HuH-7.5 (cell line): ENCODE measurements around the gene PPP2R5E.
A peak's percentile ranks its signal among the peaks of the same experiment; 100 is the strongest.

Experiments
- DNase-seq: peaks from one replicate; pipeline ENCODE4 v3.0.0; 2011; ENCODE audit warnings: low spot score

The PPP2R5E gene

DNA sequence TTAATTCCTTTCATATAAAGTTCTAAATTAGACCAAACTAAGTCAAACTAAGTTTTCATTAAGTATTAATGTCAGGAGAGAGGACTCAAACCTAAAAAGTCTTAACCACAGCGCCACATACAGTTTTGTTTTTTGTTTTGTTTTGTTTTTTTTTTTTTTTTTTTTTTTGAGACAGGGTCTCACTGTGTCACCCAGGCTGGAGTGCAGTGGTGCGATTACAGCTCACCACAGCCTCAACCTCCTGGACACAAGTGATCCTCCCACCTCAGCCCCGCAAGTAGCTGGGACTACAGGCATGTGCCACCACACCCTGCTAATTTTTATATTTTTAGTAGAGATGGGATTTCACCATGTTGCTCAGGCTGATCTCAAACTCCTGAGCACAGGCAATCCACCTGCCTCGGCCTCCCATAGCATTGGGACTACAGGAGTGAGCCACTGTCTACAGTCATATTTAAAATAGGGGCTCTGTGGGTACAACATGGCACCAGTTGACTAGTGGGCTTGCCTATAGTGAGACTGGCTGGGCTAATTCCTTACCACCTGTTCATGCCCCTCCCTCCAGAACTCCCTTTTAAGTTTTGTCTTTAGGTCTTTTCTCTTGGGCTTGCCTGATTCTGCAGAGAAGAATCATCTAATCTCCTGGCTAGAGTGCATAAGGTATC, 110.2 kb downstream of the PPP2R5E start:
- DNase-seq = no peak

DNA sequence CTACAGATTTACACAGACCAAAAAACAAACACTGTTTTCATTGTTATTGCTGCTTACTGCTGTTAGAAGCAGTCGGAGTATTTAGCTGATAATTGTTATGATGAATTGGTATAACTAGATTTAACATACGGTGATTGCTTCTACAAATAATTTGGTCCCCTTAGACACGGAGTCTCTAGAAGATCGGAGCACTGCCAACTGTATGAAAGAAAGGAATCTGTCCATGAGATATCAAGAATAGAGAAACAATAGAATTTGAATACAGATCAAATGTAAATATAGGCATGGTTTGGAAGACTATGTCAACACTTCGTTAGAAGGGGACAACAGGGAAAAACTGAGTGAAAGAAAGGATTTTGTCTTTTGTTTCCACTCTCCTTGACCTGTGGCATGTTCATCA, 110.9 kb downstream of the PPP2R5E start:
- DNase-seq = no peak

DNA sequence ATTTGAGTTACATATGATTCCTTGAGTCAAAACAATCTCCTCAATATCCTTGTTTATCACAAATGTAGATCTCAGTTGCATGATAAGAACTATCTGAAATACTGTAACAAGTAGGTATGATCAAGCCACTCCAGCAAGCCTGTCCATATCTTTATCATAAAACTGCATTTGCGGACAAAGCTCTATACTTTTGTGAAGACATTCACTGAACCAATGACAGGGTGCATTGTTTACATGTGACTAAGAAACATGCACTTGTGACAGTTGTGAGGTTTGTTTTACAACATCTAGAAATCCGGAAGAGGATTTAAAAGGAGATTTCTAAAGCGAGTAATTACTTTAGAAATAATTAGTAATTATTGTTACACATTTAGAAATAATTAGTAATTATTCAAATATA, 111.7 kb downstream of the PPP2R5E start:
- no peak for DNase-seq

DNA sequence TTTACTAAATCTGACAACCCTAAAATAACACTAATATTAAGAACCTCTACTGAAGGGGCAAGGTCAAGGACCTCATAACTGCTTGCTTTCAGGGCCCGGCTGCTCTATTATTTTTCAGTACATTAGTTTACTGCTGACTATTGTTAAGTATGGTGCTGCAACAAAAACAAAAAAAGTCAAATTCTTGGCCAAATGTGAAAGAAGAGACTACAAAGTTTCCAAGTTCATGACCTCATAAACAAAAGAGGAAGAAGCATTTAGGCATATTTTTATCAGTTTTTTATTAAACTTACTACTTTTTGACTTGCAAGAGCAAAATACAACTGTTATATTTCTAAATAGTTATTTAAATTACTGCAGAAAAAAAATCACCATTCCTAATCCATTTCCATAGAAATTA, 114.7 kb downstream of the PPP2R5E start:
- no peak for DNase-seq

DNA sequence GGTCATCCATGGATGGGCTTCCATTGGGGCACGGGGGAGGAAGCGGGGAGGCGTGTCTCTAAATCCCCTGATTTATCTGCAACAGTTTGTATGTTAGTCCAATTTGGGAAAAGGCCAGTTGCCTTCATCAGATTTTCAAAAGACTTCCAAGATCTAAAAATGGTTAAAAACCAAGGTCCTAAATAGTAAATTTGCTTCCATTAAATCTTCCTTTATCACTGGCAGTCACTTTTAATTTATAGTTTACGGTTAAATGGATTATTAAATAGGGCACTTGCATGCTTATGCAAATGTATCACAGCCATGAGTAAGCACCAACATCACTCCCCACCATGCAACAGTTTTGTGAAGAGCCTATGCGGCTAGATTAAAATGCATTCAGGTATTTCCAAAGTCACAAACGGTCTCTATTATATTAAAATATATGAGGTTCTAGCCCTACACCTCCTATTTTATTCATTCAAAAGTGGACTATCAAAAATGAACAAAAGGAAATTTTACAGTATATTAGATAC, 116.3 kb downstream of the PPP2R5E start:
- no peak for DNase-seq

DNA sequence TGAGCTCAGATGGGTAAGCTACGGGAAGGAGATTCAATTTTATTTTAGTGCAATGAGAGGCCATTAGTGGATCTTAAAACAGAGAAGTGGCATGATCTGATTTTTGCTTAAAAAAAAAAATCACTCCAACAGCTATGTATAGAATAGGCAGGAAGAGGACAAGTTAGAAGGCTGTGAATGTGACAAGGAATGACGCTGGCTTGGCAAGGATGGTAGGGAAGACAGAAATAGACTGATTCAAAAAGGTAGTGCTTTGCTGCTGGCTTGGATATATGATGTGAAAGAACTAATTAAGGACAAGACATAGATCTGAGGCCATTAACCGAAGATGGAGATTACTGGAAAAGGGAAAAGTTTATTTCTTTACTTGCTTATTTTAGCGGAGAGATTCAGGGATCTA, 119.3 kb downstream of the PPP2R5E start:
- no peak for DNase-seq

DNA sequence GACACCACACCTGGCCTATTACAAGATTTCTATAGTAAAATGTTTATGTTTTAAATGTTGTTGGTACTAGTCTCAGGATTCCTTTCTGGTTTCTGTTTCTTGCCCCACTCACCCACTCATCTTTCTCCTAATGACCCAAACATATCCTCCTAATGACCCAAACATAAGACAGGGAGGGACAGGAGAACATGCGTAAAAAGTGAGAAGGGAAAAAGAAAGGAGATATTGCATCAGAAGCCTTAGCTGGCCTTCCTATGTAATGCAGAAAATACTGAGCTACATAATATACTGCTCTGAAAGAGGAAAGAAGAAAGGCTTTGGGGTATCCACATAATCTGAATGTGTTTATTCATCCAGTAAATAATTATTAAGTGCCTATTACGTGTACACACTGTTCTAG, 119.8 kb downstream of the PPP2R5E start:
- DNase-seq = no peak

DNA sequence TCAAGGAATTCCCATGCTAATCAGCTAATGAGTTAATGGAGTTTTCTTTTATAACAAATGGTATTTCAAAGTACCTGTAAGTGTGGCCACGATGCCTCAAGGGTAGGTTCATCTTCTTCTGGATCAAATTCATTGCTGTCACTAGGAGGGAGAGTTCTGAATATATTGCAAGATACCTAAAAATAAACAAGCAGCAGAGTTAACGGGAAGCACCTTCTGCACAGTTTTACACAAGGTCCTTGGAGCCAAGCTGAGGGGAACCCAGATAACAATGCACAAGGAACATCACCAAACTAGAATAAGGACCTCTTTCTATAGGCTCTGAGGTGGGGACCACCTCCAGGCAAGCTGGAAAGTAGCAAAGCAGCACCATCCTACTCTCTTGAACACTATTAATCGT, 121.3 kb downstream of the PPP2R5E start:
- no peak for DNase-seq

DNA sequence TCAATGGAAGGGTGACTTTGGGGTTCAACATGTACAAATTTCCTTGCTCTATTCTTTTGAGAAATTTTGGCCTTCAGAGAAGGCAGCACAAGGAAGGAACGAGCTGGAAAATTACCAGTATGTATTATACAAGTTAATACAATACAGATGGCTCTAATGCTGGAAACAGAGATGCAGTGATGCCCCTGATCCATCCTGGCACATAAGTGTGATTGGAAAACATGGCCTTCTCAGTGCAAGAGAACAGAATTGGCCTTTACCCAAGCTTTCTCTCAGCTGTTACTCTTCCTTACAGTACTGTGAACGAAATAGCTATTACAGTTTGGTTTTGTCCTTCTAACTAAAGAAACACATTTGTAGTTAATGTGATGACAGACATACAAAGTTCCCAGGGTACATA, 122.0 kb downstream of the PPP2R5E start:
- no peak for DNase-seq

DNA sequence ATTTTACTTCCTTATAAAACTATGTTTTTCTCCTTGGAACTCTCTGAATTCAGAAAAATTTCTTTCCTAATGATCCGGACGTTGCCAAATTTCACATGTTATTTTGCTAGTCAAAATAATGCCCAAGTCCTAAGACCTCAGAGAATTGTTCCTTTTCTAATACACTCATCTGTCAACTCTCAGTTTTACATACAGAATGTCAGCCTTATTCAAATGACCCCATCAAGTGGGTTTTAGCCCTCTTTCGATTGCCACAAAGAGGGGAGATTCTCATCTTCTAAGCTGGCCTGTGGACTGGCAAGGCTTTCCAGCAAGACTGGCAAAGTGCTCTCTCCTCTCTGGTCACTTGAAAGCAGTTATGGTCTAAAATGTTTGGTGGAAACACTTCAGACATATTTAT, 125.2 kb downstream of the PPP2R5E start:
- DNase-seq = no peak

DNA sequence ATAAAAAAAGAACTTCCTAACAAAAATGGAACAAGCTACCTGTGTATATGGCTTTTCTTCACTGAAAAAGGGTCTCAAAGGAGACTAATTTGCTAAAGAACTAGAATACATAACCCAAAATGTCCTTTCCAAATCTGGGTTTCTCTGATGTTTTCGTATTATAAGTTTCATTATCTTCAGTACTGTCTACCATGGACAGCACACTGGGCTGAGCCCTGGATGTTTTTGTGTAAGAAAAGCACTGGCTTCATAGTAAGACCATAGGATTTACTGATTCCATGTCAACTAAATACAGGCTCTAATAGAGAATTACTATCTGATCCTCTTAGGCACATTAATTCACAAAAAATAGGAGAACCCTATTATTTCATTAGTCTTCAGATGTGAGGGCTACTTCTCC, 130.2 kb downstream of the PPP2R5E start:
- DNase-seq = no peak

DNA sequence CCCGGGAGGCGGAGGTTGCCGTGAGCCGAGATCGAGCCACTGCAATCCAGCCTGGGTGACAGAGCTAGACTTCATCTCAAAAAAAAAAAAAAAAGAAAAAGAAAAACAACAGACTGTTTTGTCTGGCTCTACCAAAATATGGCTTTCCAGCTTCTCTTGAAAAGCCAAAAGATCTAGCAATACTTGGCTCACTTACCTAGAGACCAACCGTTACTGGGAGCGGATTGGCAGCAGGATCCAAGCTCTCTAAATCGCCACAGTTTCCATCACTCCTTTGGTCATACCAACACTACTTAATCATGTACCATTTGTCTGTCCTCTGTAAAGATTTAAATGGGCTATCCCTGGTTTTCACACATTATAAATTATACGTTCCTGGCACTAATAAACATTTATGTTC, 136.8 kb downstream of the PPP2R5E start:
- no peak for DNase-seq

DNA sequence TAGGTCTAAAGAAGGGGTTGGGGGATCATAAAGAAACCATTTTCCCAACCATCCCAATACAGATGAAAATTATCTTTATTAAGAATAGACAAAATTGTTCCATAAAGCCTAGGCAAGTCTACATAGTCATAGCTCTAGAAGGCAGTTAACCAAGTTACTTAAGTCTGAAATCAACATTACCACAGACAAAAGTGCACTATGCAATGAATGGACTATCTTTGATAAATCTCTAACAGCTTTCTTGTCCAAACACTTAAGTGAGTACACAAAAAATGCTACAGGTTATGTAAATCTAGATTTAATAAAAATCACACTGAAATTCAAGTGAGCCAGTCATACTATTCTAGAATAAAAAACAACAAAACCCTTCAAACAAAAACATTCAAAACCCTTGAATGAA, 137.5 kb downstream of the PPP2R5E start:
- no peak for DNase-seq

DNA sequence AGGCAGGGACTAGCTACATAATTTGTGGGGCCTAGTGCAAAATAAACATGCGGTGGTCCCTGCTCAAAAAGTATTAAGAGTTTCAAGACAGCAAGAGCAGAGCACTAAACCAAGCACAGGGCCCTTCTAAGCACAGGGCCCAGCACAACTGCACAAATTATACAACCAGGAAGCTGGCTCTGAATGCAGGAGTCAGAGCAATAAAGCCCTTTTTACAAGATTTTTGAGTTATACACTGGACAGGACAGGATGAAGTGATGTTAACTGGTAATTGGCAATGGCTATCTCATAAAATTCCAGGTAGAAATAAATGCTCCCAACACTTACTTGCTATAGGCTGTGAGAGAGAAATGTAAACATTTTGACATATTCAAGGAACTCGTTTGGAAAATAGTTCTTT, 138.3 kb downstream of the PPP2R5E start:
- no peak for DNase-seq

DNA sequence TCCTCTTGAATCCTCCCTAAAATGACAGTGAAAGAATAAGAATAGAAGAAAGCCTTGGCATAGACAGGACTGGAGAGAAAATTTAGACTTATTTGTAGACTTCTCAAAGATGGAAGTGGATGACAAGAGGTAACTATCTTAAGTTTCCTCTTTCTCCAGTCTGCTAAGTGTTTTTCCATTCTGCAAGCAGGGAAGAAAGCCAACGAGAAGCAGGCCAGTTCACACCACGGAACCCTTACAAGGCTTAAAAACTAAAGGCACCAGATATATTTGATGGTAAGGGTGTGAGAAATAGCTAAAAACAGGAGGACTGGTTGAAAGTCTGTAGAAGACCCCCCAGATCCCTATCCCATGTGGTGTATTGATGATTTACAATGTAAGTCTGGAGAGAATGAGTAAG, 141.5 kb downstream of the PPP2R5E start:
- no peak for DNase-seq

DNA sequence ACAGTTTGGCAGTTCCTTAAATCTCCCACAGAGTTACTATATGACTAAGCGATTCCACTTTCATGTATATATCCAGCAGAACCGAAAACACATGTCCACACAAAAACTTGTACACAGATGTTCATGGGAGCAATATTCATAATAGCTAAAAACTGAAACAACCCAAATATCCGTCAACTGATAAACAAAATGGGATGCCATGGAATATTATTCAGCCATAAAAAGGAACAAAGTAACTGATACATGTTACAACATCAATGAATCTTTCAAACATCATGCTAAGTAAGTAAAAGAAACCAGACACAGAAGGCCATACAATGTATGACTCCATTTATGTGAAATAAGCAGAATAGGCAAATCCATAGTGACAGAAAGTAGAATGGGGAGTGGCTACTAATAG, 144.2 kb downstream of the PPP2R5E start:
- no peak for DNase-seq

DNA sequence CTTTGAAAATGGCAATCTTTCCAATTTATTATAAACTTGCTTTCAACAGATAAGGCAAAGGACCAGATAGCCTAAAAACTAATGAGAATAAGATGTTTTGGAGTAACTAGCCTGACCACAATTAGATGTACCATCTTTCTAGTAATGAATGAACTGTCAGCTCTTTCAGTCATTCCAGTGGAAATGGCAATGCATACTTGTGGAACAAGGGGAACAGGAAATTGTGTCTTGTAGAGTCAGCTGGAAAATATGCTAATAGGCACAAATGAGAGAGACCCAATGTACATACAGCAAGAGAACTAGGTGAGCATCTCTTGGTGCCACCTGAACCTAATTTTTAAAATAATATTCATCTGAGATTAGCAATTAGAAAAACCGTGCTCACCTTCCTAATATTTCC, 148.3 kb downstream of the PPP2R5E start:
- no peak for DNase-seq

DNA sequence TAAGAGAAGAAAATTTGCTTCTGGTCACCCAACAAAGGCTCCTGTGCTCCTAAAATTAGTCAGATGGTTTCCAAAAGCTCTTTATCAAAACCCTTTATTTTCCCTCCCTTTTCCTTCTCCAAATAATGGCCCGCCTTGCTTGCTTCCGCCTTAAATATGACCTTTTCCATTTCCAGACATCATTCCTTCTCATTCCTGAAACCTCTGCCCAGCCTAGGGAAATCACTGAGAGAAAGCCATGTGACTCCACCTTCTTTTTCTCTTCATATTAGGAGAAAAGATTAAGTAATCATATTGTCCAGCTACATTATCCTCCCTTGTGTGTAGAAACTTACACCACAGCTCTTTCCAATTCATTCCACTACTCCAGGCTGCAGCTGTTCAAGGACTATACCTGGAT, 148.7 kb downstream of the PPP2R5E start:
- DNase-seq = no peak

DNA sequence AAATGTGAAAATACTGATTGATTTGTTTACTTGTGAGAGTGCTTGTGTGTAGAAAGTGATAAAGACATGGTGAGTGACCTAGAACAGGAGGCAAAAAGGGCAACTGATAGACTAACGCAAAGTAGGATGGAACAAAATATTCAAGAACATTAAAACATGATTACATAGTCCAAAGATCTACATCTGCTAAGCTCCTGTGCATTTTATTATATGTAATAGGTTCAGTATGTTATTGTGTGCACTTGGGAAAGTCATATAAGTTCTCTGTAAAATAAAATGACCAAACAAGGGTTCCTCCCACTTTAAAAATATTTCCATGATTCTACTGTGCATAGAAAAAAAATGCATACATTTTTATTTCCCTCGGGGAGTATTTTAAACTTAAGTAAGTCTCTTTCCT, 150.2 kb downstream of the PPP2R5E start:
- no peak for DNase-seq

DNA sequence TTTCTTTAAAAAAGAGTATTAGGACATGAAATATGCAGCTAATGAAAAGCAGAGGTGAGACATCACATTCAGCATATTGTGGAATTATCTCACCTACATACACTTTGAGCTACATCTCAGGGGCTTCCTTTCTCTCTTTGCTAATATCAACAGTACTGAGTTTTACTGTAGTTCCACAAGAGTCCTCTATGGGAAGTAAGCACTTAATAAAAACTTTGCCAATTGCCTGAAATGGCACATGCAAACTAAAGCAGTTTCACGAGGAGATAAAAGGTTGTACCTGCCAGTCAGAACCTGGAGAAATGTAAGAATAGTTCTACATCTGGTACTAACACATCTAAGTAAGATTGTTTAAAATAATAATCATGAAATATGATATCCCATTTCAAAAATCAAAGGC, 150.9 kb downstream of the PPP2R5E start:
- no peak for DNase-seq

DNA sequence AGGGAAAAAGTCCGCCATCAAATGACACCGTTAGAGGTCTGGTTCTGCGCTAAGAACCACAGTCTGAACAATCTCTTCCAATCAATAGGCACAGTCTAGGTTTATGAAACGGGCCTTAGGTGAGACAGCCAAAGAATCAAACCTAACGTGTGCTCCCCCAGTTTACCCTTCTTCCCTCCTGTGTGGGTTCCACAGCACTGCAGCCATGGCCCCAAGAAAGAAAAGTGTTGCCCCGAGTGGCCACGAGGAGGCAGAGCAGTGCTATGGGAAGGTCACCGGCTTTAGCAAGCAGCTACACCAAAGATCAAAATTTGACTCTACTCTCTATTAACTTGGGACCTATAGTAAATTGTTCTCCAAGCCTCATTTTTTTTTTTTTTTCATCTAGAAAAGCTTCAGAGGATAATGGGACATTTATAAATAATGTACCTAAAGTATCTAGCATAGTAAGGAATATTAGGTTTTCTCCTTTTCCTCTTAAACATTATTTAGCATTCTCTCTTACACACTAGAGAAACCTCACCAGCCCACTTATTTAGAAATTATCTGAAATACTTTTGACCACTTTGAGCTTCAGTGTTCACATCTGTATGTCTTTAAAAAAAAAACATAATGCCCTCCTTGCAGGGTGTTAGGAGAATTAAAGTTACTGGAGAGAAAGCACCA, 154.3 kb downstream of the PPP2R5E start:
- peak; percentile 4 for DNase-seq

DNA sequence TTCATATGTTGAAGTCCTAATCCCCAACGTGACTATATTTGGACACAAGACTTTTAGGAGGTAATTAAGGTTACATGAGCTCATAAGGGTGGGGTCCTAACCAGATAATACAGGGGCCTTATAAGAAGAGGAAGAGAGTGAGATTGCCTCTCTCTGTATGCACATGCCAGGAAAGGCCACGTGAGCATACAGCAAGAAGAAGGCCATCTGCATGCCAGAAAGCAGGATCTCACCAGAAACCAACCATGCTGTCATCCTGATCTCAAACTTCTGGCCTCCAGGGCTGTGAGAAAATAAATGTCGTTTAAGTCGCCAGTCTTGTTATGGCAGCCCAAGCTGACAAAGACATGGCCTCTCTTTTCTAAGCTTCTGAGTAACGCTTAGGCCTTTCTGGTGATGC, 155.5 kb downstream of the PPP2R5E start:
- no peak for DNase-seq

DNA sequence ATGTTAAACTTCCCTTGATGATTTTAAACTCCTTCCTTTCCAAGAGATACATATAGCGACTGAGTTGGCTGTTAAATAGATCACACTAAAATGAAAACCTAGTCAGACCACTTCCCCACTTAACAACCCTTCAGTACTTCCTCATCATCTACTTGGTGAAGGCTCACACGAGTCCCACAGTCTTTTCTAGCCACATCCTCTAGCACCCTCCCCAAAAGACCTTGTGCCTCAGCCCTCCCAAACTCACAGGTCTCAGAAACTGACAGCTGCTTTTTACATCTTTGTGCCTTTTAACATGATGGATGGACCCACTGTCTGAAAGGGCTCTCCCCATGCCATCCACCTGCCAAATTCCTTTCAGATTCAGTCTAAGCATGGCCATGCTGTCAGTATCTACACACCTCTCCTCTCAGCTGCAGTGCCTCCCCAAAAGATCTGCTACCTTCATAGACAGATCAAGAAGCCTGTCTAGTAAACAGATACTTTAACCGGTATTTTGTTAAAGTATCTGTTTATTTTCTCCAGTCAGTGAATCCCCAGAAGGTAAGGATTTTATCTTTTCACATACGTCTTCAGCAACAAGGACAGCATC, 159.3 kb downstream of the PPP2R5E start:
- no peak for DNase-seq

DNA sequence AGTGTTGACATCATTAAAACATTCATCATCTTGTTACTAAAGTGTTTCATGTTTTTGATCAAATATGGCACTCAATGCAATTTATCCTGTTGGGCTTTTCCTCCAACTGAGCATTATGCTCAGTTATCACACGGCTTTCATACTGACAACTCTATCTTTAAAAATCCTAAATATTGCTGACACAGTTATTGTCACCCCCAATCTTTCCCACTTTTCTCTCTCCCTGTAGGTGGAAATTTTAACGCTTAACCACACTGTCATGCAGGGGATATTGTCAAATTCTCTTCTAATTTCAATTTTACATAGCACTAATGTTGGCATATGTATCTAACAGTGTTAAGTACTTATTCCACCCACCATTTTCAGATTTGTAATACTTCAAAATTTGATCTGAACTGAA, 164.7 kb downstream of the PPP2R5E start:
- DNase-seq = no peak
